GM12878 (cell line): ENCODE measurements around the gene DDX42. TPM values are rescaled to one million over a fixed set of nuclear protein-coding genes. Genes with fewer than 3 reads are reported as not detected.

Experiments used
- ATAC-seq: fragments of 200-7000 bp; cut with Tn5 transposase; 3 replicates; pipeline ENCODE4 v1.9.1; 2020; ENCODE audit warnings: mild to moderate bottlenecking, moderate library complexity
- BruUV-seq: library from RNA; stranded (reverse); fragments of 400-500 nt; replicated peaks from 2 replicates; lab custom pipeline; 2021; lab: Mats Ljungman, UMichigan
- CTCF ChIA-PET: fragments of 300-600 bp; sonication (Branson Sonifier 250); formaldehyde crosslinking; extraction: SDS; loops from one replicate; lab custom pipeline; 2021; ENCODE audit warnings: inconsistent platforms; lab: Yijun Ruan, JAX
- POLR2A ChIA-PET: fragments of 350-600 bp; formaldehyde crosslinking; extraction: SDS; loops from one replicate; lab custom pipeline; 2021; ENCODE audit warnings: inconsistent platforms; lab: Charles Lee
- RAD21 ChIA-PET: fragments of 300-600 bp; sonication (Branson Sonifier 250); formaldehyde crosslinking; loops from one replicate; lab custom pipeline; 2023; ENCODE audit warnings: antibody characterized with exemption; ENCODE audit not compliant: unreplicated experiment; lab: Charles Lee
- SMC1A ChIA-PET: fragments of 300-600 bp; sonication (Branson Sonifier 250); formaldehyde crosslinking; loops from one replicate; lab custom pipeline; 2023; ENCODE audit not compliant: unreplicated experiment, uncharacterized antibody; lab: Charles Lee
- DNase-seq: peaks from one replicate; pipeline ENCODE4 v3.0.0-alpha.2; 2011; ENCODE audit warnings: low read depth, low spot score
- FAIRE-seq: peaks from 3 replicates; lab custom pipeline; 2011; peaks lifted over from hg19 to GRCh38; lab: Jason Lieb, UNC
- H2AFZ ChIP-seq: 2 replicates; pipeline ENCODE4 v1.6.0; 2011; ENCODE audit warnings: low read depth, low read length, control low read depth; ENCODE audit not compliant: control insufficient read depth
- H3K27ac ChIP-seq: 2 replicates; pipeline ENCODE4 v1.5.1; 2011; ENCODE audit warnings: control low read depth; ENCODE audit not compliant: control insufficient read depth, insufficient read depth
- H3K27me3 ChIP-seq, 2 experiments: replicated peaks in 1 of 2; 2 replicates each; pipeline versions ENCODE4 v1.6.0 to v1.6.1; 2011; ENCODE audit warnings: low read length in 1 of 2; ENCODE audit not compliant: control insufficient read depth in 2 of 2, insufficient read depth in 2 of 2
- H3K36me3 ChIP-seq, 2 experiments: 2 replicates each; pipeline ENCODE4 v1.5.1; 2011; ENCODE audit warnings: low read length in 1 of 2; ENCODE audit not compliant: control insufficient read depth in 2 of 2, insufficient read depth in 2 of 2
- H3K4me1 ChIP-seq: 2 replicates; pipeline ENCODE4 v1.6.1; 2011; ENCODE audit warnings: mild to moderate bottlenecking, low read length, moderate library complexity, mixed read lengths; ENCODE audit not compliant: control insufficient read depth, insufficient read depth
- H3K4me2 ChIP-seq: 2 replicates; pipeline ENCODE4 v1.6.0; 2011; ENCODE audit warnings: control low read depth; ENCODE audit not compliant: control insufficient read depth, insufficient read depth
- H3K4me3 ChIP-seq: fragments of 200-600 bp; sonication (generic); 2 replicates; pipeline ENCODE4 v1.5.1; 2016
- H3K79me2 ChIP-seq: 2 replicates; pipeline ENCODE4 v1.6.0; 2011; ENCODE audit warnings: low read length; ENCODE audit not compliant: control insufficient read depth, insufficient read depth
- H3K9ac ChIP-seq: 2 replicates; pipeline ENCODE4 v1.8.0; 2011; ENCODE audit warnings: low read length, control low read depth, mixed read lengths; ENCODE audit not compliant: control insufficient read depth, insufficient read depth
- H3K9me3 ChIP-seq: replicated peaks from 3 replicates; pipeline ENCODE4 v1.5.1; 2011; ENCODE audit warnings: mild to moderate bottlenecking, low read length; ENCODE audit not compliant: control insufficient read depth, insufficient read depth
- H4K20me1 ChIP-seq: 2 replicates; pipeline ENCODE4 v1.6.0; 2011; ENCODE audit not compliant: control insufficient read depth, insufficient read depth
- ATF2 ChIP-seq: IDR thresholded peaks from 2 replicates; pipeline ENCODE4 v1.6.1; 2012; ENCODE audit warnings: low read length, inconsistent platforms
- ATF3 ChIP-seq: IDR thresholded peaks from 2 replicates; pipeline ENCODE4 v1.6.1; 2011; ENCODE audit warnings: low read depth, mild to moderate bottlenecking, low read length, moderate library complexity, borderline replicate concordance; ENCODE audit errors: extremely low read depth
- CUX1 ChIP-seq: IDR thresholded peaks from 2 replicates; pipeline ENCODE4 v1.6.1; 2012; ENCODE audit warnings: improper control_type of control experiment, low read depth, low read length; ENCODE audit not compliant: insufficient replicate concordance
- MEF2B ChIP-seq: fragments of 450-650 bp; IDR thresholded peaks from 2 replicates; pipeline ENCODE4 v1.6.1; 2018; ENCODE audit warnings: mild to moderate bottlenecking, moderate library complexity; ENCODE audit not compliant: partially characterized antibody, poor library complexity, severe bottlenecking
- NKRF ChIP-seq: fragments of 450-650 bp; conservative IDR thresholded peaks from 2 replicates; pipeline ENCODE4 v1.6.1; 2017; ENCODE audit warnings: mild to moderate bottlenecking, moderate library complexity
- RAD51 ChIP-seq: fragments of 450-650 bp; IDR thresholded peaks from 2 replicates; pipeline ENCODE4 v1.6.1; 2016; ENCODE audit warnings: moderate library complexity, mild to moderate bottlenecking, inconsistent platforms
- RCOR1 ChIP-seq: conservative IDR thresholded peaks from 2 replicates; pipeline ENCODE4 v1.6.1; 2012; ENCODE audit warnings: low read depth, low read length, improper control_type of control experiment
- RFX5 ChIP-seq: IDR thresholded peaks from 2 replicates; pipeline ENCODE4 v1.6.1; 2011; ENCODE audit warnings: low read depth, low read length, improper control_type of control experiment
- SIN3A ChIP-seq: IDR thresholded peaks from 2 replicates; pipeline ENCODE4 v1.6.1; 2012; ENCODE audit warnings: low read depth, low read length, improper control_type of control experiment
- SIX5 ChIP-seq: IDR thresholded peaks from 2 replicates; pipeline ENCODE4 v1.6.1; 2011; ENCODE audit warnings: mild to moderate bottlenecking, low read depth, low read length, moderate library complexity; ENCODE audit not compliant: severe bottlenecking
- TAF1 ChIP-seq: IDR thresholded peaks from 2 replicates; pipeline ENCODE4 v1.6.1; 2011; ENCODE audit warnings: mild to moderate bottlenecking, low read depth, low read length, borderline replicate concordance
- TCF12 ChIP-seq: IDR thresholded peaks from 2 replicates; pipeline ENCODE4 v1.6.1; 2011; ENCODE audit warnings: low read depth, mild to moderate bottlenecking, low read length
- USF2 ChIP-seq: IDR thresholded peaks from 2 replicates; pipeline ENCODE4 v1.6.1; 2011; ENCODE audit warnings: low read depth, low read length, improper control_type of control experiment, borderline replicate concordance
- WGBS: methylation state at CpG from one replicate; pipeline ENCODE4 v1.1.6; 2016; ENCODE audit warnings: low lambda C conversion rate; ENCODE audit not compliant: insufficient replicate concordance, insufficient coverage; ENCODE audit errors: missing lambda C conversion rate; 5-methylcytosine and 5-hydroxymethylcytosine counted together
- in situ Hi-C: fragments of 300-500 bp; cut with MboI; formaldehyde crosslinking; loops from 9 replicates; pipeline ENCODE4 v1.14.3; 2018; ENCODE audit warnings: mixed read lengths
- intact Hi-C: fragments of 100-400 bp; cut with micrococcal nuclease; formaldehyde crosslinking; loops from one replicate; pipeline ENCODE4 v1.14.2; 2022; ENCODE audit not compliant: unreplicated experiment
- polyA plus RNA-seq, 11 experiments: library from polyadenylated mRNA; depleted of rRNA in 4 of 11; unstranded in 6 of 11; stranded (reverse) in 5 of 11; fragments of >200 nt; fragmentation: Nextera tagmentation in 4 of 11; fragmentation: Illumina TruSeq in 1 of 11; extraction: Ambion mirVana in 4 of 11; extraction: Trizol in 1 of 11; gene quantifications; 1 replicate in 1 of 11; 2 replicates in 10 of 11; pipeline versions ENCODE4 v1.2.1 to v1.2.3, GENCODE V29; 2011 to 2016; ENCODE audit warnings: inconsistent platforms in 2 of 11, missing spikeins in 2 of 11, low read depth in 1 of 11
- total RNA-seq, 4 experiments: library from RNA; depleted of rRNA in 3 of 4; stranded (reverse); fragments of >200 nt in 3 of 4; fragmentation: Illumina TruSeq in 1 of 4; extraction: Trizol in 1 of 4; gene quantifications; 2 replicates each; pipeline versions ENCODE4 v1.2.1 to v1.2.3, GENCODE V29; 2013 to 2021

The DDX42 gene
- total and polyA plus RNA-seq, 10 of the 15 experiments (the other 5 are each of a cell fraction or from before 2014, with no cell fraction given) = 14.6 to 147 (median 65.3) TPM

- H3K9ac ChIP-seq = no peak overlapping the region
- DNase-seq = no peak
- no peaks in the 10 kb centered on the region for H4K20me1 ChIP-seq
- 96% methylated on average over 1 of the region's 1 CpG for WGBS
- SMC1A ChIA-PET = interaction anchor here (0.5 to 1.2 kb wide), 2 partner anchors 12 to 31 kb away, joined by 3 to 4 read pairs; no protein-coding TSS in a partner anchor
- peaks cover 4% of the 10 kb centered on the region; the same call in 1 of the 2 replicates for H3K4me1 ChIP-seq
- CTCF ChIA-PET = no interaction called here
- in situ Hi-C loops = no loop called here
- no TSS peak for BruUV-seq
- no peak overlapping the region for H3K4me2 ChIP-seq
- no peaks in the 10 kb centered on the region for H3K27me3 ChIP-seq
- POLR2A ChIA-PET = interaction anchor here (0.5 to 1.0 kb wide), 2 partner anchors 13 to 65 kb away, joined by 3 read pairs; no protein-coding TSS in a partner anchor
- no peak for FAIRE-seq
- peaks cover 5 to 26% of the 10 kb centered on the region in 2 experiments for H3K36me3 ChIP-seq
- intact Hi-C loops = no loop called here
- ATAC-seq = no peak
- H3K79me2 ChIP-seq = no peaks in the 10 kb centered on the region
- no peaks in the 10 kb centered on the region for H3K9me3 ChIP-seq
- no peak overlapping the region for H3K4me3 ChIP-seq
- RAD21 ChIA-PET = interaction anchor here (0.8 to 1.1 kb wide), 2 partner anchors 10 to 21 kb away, joined by 3 read pairs; partner anchors contain the start of gene CCDC47
- no peak overlapping the region for H3K27ac ChIP-seq
- H2AFZ ChIP-seq = no peak overlapping the region
- no peak for TF ChIP-seq USF2
- TF ChIP-seq RAD51 = no peak
- no peak for TF ChIP-seq CUX1
- no peak for TF ChIP-seq RCOR1
- TF ChIP-seq MEF2B = no peak
- no peak for TF ChIP-seq NKRF
- no peak for TF ChIP-seq SIN3A
- TF ChIP-seq RFX5 = no peak
- TF ChIP-seq TCF12 = no peak
- TF ChIP-seq ATF3 = no peak
- no peak for TF ChIP-seq SIX5
- no peak for TF ChIP-seq TAF1
- TF ChIP-seq ATF2 = no peak
Observed at GRCh38 chr17:63752707-63753106, 21.3 kb upstream of the DDX42 start.
